Keratinocyte (primary cell): ENCODE measurements around the gene CHD8. TPM values are rescaled to one million over a fixed set of nuclear protein-coding genes. Genes with fewer than 3 reads are reported as not detected.

Experiments used
- DNase-seq: peaks from one replicate; pipeline ENCODE4 v3.0.0-alpha.2; 2011; ENCODE audit warnings: low read depth, missing footprints, low spot score
- FAIRE-seq: peaks from 2 replicates; lab custom pipeline; 2011; peaks lifted over from hg19 to GRCh38; lab: Jason Lieb, UNC
- H2AFZ ChIP-seq: 2 replicates; pipeline ENCODE4 v1.6.0; 2012; ENCODE audit warnings: low read length, control low read depth, inconsistent platforms; ENCODE audit not compliant: control insufficient read depth
- H3K27ac ChIP-seq: 2 replicates; pipeline ENCODE4 v1.5.1; 2011; ENCODE audit warnings: low read length; ENCODE audit not compliant: control insufficient read depth, insufficient read depth
- H3K27me3 ChIP-seq: 3 replicates; pipeline ENCODE4 v1.6.0; 2011; ENCODE audit warnings: low read length; ENCODE audit not compliant: control insufficient read depth, insufficient read depth; ENCODE audit errors: extremely low read depth
- H3K36me3 ChIP-seq, 2 experiments: 2 replicates in 1 of 2; 3 replicates in 1 of 2; pipeline ENCODE4 v1.5.1; 2011; ENCODE audit warnings: low read length in 2 of 2, mild to moderate bottlenecking in 1 of 2; ENCODE audit not compliant: control insufficient read depth in 2 of 2, insufficient read depth in 2 of 2; ENCODE audit errors: extremely low read depth in 1 of 2
- H3K4me1 ChIP-seq: 3 replicates; pipeline ENCODE4 v1.5.1; 2011; ENCODE audit warnings: low read length; ENCODE audit not compliant: control insufficient read depth, insufficient read depth; ENCODE audit errors: extremely low read depth
- H3K4me2 ChIP-seq: 3 replicates; pipeline ENCODE4 v1.6.0; 2011; ENCODE audit warnings: low read depth, low read length; ENCODE audit not compliant: control insufficient read depth, insufficient read depth; ENCODE audit errors: extremely low read depth
- H3K4me3 ChIP-seq, 3 experiments: fragments of 200-600 bp in 1 of 3; sonication (generic) in 1 of 3; 2 replicates in 2 of 3; 3 replicates in 1 of 3; pipeline ENCODE4 v1.5.1; 2011 to 2016; ENCODE audit warnings: low read length in 3 of 3, mild to moderate bottlenecking in 3 of 3, control low read depth in 2 of 3, inconsistent platforms in 1 of 3, low read depth in 1 of 3, mixed read lengths in 1 of 3, mixed run types in 1 of 3, moderate library complexity in 1 of 3; ENCODE audit not compliant: control insufficient read depth in 2 of 3, insufficient read depth in 2 of 3; ENCODE audit errors: extremely low read depth in 1 of 3
- H3K79me2 ChIP-seq: 2 replicates; pipeline ENCODE4 v1.6.0; 2012; ENCODE audit warnings: low read length; ENCODE audit not compliant: control insufficient read depth, insufficient read depth
- H3K9ac ChIP-seq: 3 replicates; pipeline ENCODE4 v1.6.0; 2011; ENCODE audit warnings: low read length; ENCODE audit not compliant: control insufficient read depth, insufficient read depth; ENCODE audit errors: extremely low read depth
- H3K9me1 ChIP-seq: 3 replicates; pipeline ENCODE4 v1.6.0; 2011; ENCODE audit warnings: low read length; ENCODE audit not compliant: control insufficient read depth, insufficient read depth; ENCODE audit errors: extremely low read depth
- H3K9me3 ChIP-seq: 2 replicates; pipeline ENCODE4 v1.5.1; 2012; ENCODE audit warnings: low read depth, low read length; ENCODE audit not compliant: control insufficient read depth
- H4K20me1 ChIP-seq: 3 replicates; pipeline ENCODE4 v1.6.0; 2011; ENCODE audit warnings: low read length; ENCODE audit not compliant: control insufficient read depth, insufficient read depth; ENCODE audit errors: extremely low read depth
- CTCF ChIP-seq, 3 experiments: IDR thresholded peaks in 1 of 3; conservative IDR thresholded peaks in 1 of 3; optimal IDR thresholded peaks in 1 of 3; 2 replicates in 2 of 3; 3 replicates in 1 of 3; pipeline versions ENCODE3 to v1.5.1; 2011; ENCODE audit warnings: low read length in 3 of 3, mild to moderate bottlenecking in 3 of 3, moderate library complexity in 2 of 3, control low read depth in 1 of 3, inconsistent platforms in 1 of 3; ENCODE audit not compliant: insufficient read depth in 2 of 3; ENCODE audit errors: extremely low read depth in 1 of 3
- EZH2 ChIP-seq: IDR thresholded peaks from one replicate; pipeline ENCODE4 v1.6.1; 2012; ENCODE audit warnings: inconsistent platforms, mild to moderate bottlenecking, low read length, moderate library complexity
- dilution Hi-C: fragments of 300-500 bp; cut with MboI; formaldehyde crosslinking; loops from one replicate; pipeline ENCODE4 v1.7.0; 2020; ENCODE audit warnings: low sequenced_read_pairs; ENCODE audit not compliant: extremely low pct_ligation_motif_present
- polyA plus RNA-seq, 5 experiments: library from polyadenylated mRNA; depleted of rRNA in 3 of 5; stranded (reverse) in 3 of 5; stranded (forward) in 1 of 5; unstranded in 1 of 5; fragments of >200 nt; gene quantifications; 1 replicate in 1 of 5; 2 replicates in 3 of 5; 3 replicates in 1 of 5; pipeline versions ENCODE4 v1.2.1 to v1.2.3, GENCODE V29; 2011 to 2012; ENCODE audit warnings: missing spikeins in 2 of 5, low read depth in 1 of 5, low replicate concordance in 1 of 5

The CHD8 gene
- polyA plus RNA-seq, 1 donor (not counting 4 experiments of a cell fraction or from before 2014, with no cell fraction given), result 24.7 TPM

- Histone ChIP-seq H3K27me3 (no peaks in the 10 kb centered on the region), H3K36me3 (peaks cover 41 to 55% of the 10 kb centered on the region in 2 experiments), H3K9me1 (no peaks in the 10 kb centered on the region), H3K4me2 (no peak overlapping the region), H3K9ac (no peak overlapping the region), H3K4me3 (no peak overlapping the region), H2AFZ (no peak overlapping the region), H4K20me1 (no peaks in the 10 kb centered on the region), H3K27ac (no peak overlapping the region), H3K9me3 (no peaks in the 10 kb centered on the region), H3K4me1 (no peaks in the 10 kb centered on the region), H3K79me2 (no peaks in the 10 kb centered on the region)
- no peak for DNase-seq
- dilution Hi-C loops, result no loop called here
- TF ChIP-seq CTCF (optimal IDR thresholded peaks at IDR 0.05 in 1 of 3, IDR thresholded peaks at IDR 0.05 in 1 of 3, conservative IDR thresholded peaks at IDR 0.05 in 1 of 3; ENCODE audit: extremely low read depth in 1 of 3, insufficient read depth in 2 of 3, low read length in 3 of 3) (no peak), EZH2 (no peak)
- no peak for FAIRE-seq
Observed at GRCh38 chr14:21406213-21406612, 49.7 kb downstream of the CHD8 start.

GRCh38 chr14:21405097-21405496, 50.8 kb downstream of the CHD8 start:
- no peak overlapping the region for H3K4me3 ChIP-seq
- no peak for FAIRE-seq
- TF ChIP-seq CTCF (optimal IDR thresholded peaks at IDR 0.05 in 1 of 3, IDR thresholded peaks at IDR 0.05 in 1 of 3, conservative IDR thresholded peaks at IDR 0.05 in 1 of 3; ENCODE audit: extremely low read depth in 1 of 3, insufficient read depth in 2 of 3, low read length in 3 of 3), result no peak
- TF ChIP-seq EZH2, result no peak
- no peak overlapping the region for H3K27ac ChIP-seq
- no peaks in the 10 kb centered on the region for H4K20me1 ChIP-seq
- no peak for DNase-seq
- H3K4me2 ChIP-seq, result no peak overlapping the region
- H3K9me1 ChIP-seq, result no peaks in the 10 kb centered on the region
- peaks cover 47 to 63% of the 10 kb centered on the region in 2 experiments for H3K36me3 ChIP-seq
- H3K9me3 ChIP-seq, result no peaks in the 10 kb centered on the region
- no peaks in the 10 kb centered on the region for H3K79me2 ChIP-seq
- no peak overlapping the region for H3K9ac ChIP-seq
- no peak overlapping the region for H2AFZ ChIP-seq
- no peaks in the 10 kb centered on the region for H3K27me3 ChIP-seq
- H3K4me1 ChIP-seq, result no peaks in the 10 kb centered on the region
- dilution Hi-C loops, result no loop called here
